ENCODE data around the gene TMX3.
A peak's percentile ranks its signal among the peaks of the same experiment; 100 is the strongest.

TMX3 gene, protein sequence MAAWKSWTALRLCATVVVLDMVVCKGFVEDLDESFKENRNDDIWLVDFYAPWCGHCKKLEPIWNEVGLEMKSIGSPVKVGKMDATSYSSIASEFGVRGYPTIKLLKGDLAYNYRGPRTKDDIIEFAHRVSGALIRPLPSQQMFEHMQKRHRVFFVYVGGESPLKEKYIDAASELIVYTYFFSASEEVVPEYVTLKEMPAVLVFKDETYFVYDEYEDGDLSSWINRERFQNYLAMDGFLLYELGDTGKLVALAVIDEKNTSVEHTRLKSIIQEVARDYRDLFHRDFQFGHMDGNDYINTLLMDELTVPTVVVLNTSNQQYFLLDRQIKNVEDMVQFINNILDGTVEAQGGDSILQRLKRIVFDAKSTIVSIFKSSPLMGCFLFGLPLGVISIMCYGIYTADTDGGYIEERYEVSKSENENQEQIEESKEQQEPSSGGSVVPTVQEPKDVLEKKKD

DNA sequence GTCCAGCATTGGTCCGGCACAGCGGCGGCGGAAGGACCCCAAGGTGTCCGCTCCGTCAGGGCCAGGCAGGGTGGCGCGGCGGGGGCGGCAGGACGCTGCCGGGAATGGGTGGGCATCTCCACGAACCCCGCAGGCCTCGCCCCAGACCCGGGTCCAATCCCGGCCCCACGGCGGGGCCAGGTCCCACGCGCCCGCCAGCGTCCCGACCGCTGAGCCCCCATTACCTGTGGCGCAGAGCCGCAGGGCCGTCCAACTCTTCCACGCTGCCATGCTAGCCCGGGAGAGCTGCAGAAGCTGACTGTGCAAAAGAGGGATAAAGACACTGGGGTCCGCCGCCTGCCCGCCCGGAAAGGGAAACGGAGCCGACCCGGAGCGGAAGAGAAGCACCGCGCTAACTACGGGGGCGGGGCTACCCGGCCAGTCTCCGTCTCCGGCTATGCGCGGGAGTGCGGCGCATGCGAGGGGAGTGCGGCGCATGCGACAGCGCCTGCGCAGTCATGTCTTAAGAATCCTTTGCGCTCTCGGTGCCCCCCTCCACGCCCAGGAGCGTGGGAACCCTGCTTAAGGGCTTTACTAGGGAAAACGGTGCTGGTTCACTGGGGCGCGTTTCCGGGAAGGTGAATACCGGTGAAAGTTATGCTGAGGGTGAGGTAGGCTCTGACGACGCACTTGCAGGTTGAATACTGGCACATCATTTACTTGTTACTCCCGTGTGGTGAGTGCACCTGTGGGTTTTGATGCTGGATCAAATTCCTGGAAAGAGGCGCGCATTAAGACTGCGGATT, at the start of gene TMX3:
TMX3 (minus strand) TSS at position 397 of the 785 bp plus-strand sequence; CDS start at position 270, 127 bp downstream.
- H3K9me3 Mint-ChIP-seq, result no peaks in the 10 kb centered on the region
- peak within 1 kb of the TSS; percentile 93 for H3K4me3 Mint-ChIP-seq
- H3K27me3 Mint-ChIP-seq (ENCODE audit: low read depth), result no peaks in the 10 kb centered on the region
- H3K4me1 Mint-ChIP-seq (ENCODE audit: low read depth), result peaks cover 33% of the 10 kb centered on the region
- peak within 1 kb of the TSS; percentile 92 for H3K27ac Mint-ChIP-seq
- H3K36me3 Mint-ChIP-seq (ENCODE audit: low read depth), result peaks cover 11% of the 10 kb centered on the region

DNA sequence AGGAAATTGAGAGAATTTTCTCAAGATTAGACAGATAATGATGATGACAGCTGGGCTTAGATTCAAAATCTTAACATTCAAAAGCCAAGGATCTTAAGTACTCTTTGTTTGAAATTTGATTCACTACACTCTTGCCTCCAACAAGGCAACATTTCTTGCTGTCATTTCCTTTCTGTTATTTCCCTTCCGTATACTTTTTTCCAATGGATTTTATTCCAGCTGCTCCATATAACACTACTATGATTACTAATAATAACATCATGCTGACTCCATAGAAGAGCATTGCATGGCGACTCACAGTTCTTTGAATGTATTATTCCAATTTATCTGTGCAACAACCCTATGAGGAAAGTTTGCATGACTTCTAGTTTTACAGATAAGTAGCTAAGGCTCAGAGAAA, 49.1 kb upstream of the TMX3 start:
- no peak overlapping the region for H3K27ac Mint-ChIP-seq
- H3K9me3 Mint-ChIP-seq, result no peaks in the 10 kb centered on the region
- H3K4me1 Mint-ChIP-seq (ENCODE audit: low read depth), result no peaks in the 10 kb centered on the region
- no peaks in the 10 kb centered on the region for H3K27me3 Mint-ChIP-seq (ENCODE audit: low read depth)
- no peaks in the 10 kb centered on the region for H3K36me3 Mint-ChIP-seq (ENCODE audit: low read depth)
- H3K4me3 Mint-ChIP-seq, result no peak overlapping the region

DNA sequence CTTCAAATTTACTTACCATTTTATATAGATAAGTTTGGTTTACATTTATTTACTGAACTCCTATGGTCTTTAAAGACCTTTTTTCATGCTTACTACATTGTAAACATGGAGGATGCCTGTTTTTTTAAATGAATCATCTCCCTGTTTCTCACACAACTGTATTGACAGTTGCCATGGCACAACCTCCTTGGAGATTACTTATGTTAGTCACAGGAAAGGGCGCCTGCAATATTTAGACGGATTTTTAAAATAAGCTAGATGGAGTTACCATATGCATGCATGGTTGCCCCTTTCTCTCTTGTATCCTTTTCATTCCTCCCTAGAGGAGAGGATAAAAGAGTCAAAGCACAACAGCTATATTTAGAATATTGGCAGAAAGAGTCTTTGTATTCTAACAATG, 48.2 kb upstream of the TMX3 start:
- H3K9me3 Mint-ChIP-seq, result no peaks in the 10 kb centered on the region
- no peaks in the 10 kb centered on the region for H3K27me3 Mint-ChIP-seq (ENCODE audit: low read depth)
- H3K27ac Mint-ChIP-seq, result no peak overlapping the region
- H3K4me3 Mint-ChIP-seq, result no peak overlapping the region
- H3K36me3 Mint-ChIP-seq (ENCODE audit: low read depth), result no peaks in the 10 kb centered on the region
- no peaks in the 10 kb centered on the region for H3K4me1 Mint-ChIP-seq (ENCODE audit: low read depth)

DNA sequence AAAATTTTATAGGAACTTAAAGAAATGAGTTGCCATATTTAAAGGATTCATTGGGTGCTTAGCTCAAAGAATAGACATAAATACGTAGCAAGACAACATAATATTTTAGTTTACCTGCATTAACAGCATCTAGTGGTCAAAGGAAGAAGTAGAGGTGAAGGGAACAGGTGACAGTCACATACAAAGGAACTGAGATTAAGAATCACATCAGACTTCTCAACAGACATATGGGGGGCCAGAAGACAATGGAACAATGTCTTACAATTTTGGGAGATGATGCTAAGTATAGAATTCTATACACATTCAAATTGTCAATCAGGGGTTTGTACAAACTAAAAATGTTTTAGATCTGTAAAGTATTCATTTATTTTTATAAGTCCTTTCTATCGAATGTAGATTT, 44.4 kb upstream of the TMX3 start:
- H3K27me3 Mint-ChIP-seq (ENCODE audit: low read depth), result no peaks in the 10 kb centered on the region
- no peak overlapping the region for H3K27ac Mint-ChIP-seq
- no peak overlapping the region for H3K4me3 Mint-ChIP-seq
- H3K36me3 Mint-ChIP-seq (ENCODE audit: low read depth), result no peaks in the 10 kb centered on the region
- no peaks in the 10 kb centered on the region for H3K4me1 Mint-ChIP-seq (ENCODE audit: low read depth)
- no peaks in the 10 kb centered on the region for H3K9me3 Mint-ChIP-seq

DNA sequence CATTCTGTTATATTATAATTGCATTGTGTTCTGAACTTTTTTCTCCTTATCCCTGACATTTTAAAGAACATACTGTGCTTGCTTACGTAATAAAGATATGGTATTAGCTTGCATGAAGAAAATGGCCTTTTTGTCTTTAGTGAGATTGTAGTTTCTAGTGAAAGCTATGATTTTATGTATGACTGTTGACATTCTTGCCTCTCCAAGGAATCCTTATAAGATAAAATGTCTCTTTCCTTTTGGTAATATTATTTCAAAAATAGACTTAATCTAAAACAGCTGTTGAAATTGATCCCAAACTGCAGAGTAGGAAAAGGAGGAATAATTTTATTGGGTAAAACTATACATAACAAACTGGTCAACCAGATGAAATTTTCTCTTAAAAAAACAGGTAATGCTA, 42.2 kb upstream of the TMX3 start:
- Mint-ChIP-seq H3K9me3 (no peaks in the 10 kb centered on the region), H3K27me3 (ENCODE audit: low read depth) (no peaks in the 10 kb centered on the region), H3K4me3 (no peak overlapping the region), H3K36me3 (ENCODE audit: low read depth) (no peaks in the 10 kb centered on the region), H3K27ac (no peak overlapping the region), H3K4me1 (ENCODE audit: low read depth) (no peaks in the 10 kb centered on the region)

DNA sequence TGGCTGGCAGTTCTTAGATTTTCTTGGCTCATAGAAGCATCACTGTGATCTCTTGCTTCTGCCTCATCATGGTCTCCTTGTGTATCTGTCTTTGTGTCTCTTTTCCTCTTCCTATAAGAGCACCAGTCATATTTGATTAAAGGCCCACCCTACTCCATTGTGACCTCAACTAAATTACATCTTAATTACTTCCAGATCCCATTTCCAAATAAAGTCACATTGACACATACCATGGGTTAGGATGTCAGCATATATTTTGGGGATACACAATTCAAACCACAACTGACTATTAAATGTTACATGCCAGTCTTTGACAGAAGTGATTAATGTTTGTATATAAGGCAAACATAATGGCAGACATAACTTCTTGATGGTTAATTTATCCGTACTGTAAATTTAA, 27.3 kb upstream of the TMX3 start:
- Mint-ChIP-seq H3K4me1 (ENCODE audit: low read depth) (no peaks in the 10 kb centered on the region), H3K4me3 (no peak overlapping the region), H3K27ac (no peak overlapping the region), H3K36me3 (ENCODE audit: low read depth) (no peaks in the 10 kb centered on the region), H3K9me3 (no peaks in the 10 kb centered on the region), H3K27me3 (ENCODE audit: low read depth) (no peaks in the 10 kb centered on the region)

DNA sequence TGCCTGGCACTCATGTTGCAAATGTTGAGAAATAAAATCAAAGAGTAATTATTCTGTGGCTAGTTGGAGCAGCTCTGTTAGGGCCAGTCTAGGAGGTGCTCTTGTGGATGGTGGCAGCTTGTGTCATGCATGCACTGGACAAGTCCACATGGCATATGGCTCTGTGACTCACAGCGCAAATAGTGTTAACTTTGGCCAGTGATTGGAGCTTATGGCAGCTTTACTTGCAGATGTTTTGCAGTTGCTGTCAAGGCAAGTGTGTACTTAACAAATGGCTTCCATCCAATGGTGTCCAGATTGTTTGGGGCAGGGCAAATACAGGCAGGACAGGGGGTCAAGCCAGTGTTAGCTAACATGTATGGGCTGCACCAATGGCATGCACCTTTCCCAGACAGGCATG, 26.1 kb upstream of the TMX3 start:
- Mint-ChIP-seq H3K4me1 (ENCODE audit: low read depth) (no peaks in the 10 kb centered on the region), H3K27me3 (ENCODE audit: low read depth) (no peaks in the 10 kb centered on the region), H3K9me3 (no peaks in the 10 kb centered on the region), H3K27ac (no peak overlapping the region), H3K4me3 (no peak overlapping the region), H3K36me3 (ENCODE audit: low read depth) (no peaks in the 10 kb centered on the region)

DNA sequence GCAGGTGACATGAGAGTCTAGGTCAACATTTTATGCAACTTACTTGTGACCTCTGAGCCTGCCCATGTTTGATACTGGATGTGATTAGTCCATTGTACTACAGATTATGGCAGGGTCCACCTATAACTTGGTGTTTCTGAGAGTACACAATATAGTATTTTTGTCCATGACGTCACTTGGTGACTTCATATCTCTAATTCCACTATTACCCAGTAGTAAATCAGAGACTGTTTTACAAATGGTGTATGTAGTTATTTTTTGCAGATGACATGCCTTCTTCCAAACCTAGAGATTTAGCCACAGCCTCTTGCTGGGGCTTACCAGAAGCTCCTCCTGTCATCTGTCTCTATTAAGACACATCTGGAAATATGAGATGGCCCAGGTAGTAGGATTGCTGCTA, 24.6 kb upstream of the TMX3 start:
- Mint-ChIP-seq H3K9me3 (no peaks in the 10 kb centered on the region), H3K27ac (no peak overlapping the region), H3K4me3 (no peak overlapping the region)

DNA sequence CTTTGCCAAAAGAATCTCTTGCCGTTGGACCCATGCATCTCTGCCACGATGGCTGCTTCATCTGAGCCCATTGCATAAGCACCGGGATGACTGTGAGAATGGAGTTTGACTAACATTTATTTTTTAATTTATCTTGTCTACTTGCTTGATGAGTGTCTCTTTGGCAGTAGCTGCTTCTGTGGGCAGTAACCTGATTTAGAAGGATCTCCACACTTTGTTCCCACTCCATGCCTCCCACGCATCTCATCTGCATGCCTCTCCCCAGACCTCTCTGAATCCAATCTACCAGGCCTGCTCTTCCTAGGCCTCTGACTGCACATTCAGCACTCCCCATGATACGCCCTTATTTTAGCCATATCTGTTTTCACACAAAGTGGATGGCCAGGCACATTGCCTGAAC, 23.7 kb upstream of the TMX3 start:
- Mint-ChIP-seq H3K9me3 (no peaks in the 10 kb centered on the region), H3K36me3 (ENCODE audit: low read depth) (no peaks in the 10 kb centered on the region), H3K27me3 (ENCODE audit: low read depth) (no peaks in the 10 kb centered on the region), H3K27ac (no peak overlapping the region), H3K4me3 (no peak overlapping the region), H3K4me1 (ENCODE audit: low read depth) (peaks cover 2% of the 10 kb centered on the region)

More for the DNA sequence above, 24.6 kb upstream of the TMX3 start:
- Mint-ChIP-seq H3K27me3 (ENCODE audit: low read depth) (no peaks in the 10 kb centered on the region), H3K4me1 (ENCODE audit: low read depth) (peaks cover 2% of the 10 kb centered on the region), H3K36me3 (ENCODE audit: low read depth) (no peaks in the 10 kb centered on the region)

DNA sequence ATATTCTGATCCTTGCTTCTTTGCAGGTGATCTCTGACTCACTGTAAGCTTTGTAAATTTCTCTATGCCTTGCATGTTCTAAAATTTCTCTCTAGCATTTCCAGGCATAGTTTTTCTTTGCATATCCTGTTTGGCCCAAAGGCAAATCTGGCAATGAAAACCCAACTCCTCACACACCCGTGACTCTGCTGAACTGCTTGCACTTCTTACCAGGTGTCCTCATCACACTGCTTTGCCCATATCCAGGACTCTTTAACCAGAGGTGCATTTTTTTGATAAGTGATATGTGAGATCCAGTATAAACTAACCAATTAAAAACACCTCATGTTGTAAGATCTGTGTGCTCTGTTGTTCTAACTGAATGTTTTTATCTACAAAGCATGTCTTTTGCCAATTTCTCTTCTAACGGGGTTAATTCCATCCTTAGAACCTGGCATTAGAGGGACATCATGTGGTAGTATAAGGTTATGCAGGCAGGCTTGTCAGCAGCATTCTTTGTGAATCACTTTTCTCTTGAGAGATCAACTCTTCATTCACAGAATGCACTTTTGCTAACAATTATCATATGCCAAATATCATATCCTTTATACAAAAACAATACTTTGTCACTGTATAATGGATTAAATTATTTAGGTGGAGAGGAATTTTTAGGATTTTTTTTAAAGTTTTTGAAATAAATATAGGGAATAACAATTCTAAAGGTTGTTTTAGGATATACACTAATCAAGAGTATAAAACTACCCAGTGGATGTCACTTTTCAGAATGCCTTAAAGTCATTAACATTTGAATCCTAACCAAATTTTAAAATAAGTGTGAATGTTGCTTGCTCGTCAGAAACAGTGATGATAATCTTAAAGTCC, 20.8 kb upstream of the TMX3 start:
- H3K4me1 Mint-ChIP-seq (ENCODE audit: low read depth), result peaks cover 2% of the 10 kb centered on the region
- H3K4me3 Mint-ChIP-seq, result no peak overlapping the region
- H3K36me3 Mint-ChIP-seq (ENCODE audit: low read depth), result no peaks in the 10 kb centered on the region
- H3K9me3 Mint-ChIP-seq, result no peaks in the 10 kb centered on the region
- H3K27me3 Mint-ChIP-seq (ENCODE audit: low read depth), result no peaks in the 10 kb centered on the region
- no peak overlapping the region for H3K27ac Mint-ChIP-seq

DNA sequence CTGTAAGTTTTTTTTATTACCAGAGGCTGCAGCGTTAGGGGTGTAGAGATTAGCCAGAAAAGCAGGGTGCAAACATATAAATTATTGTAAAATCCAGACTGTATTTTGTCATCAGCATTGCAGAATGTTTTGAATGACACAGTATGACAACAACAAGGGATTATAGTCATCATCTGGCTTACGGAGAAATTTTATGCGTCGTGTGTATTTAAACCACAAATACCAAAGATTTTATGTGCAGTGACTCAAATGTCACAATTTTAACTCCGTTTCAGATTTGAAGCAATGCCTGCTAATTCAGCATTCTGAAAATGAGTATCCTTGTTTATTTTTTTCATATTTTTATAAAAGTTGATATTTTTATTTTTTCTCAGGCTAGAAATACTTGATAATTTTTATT, 19.4 kb upstream of the TMX3 start:
- no peak overlapping the region for H3K4me3 Mint-ChIP-seq
- H3K4me1 Mint-ChIP-seq (ENCODE audit: low read depth), result peaks cover 2% of the 10 kb centered on the region
- H3K36me3 Mint-ChIP-seq (ENCODE audit: low read depth), result no peaks in the 10 kb centered on the region
- no peak overlapping the region for H3K27ac Mint-ChIP-seq
- no peaks in the 10 kb centered on the region for H3K27me3 Mint-ChIP-seq (ENCODE audit: low read depth)
- H3K9me3 Mint-ChIP-seq, result no peaks in the 10 kb centered on the region

DNA sequence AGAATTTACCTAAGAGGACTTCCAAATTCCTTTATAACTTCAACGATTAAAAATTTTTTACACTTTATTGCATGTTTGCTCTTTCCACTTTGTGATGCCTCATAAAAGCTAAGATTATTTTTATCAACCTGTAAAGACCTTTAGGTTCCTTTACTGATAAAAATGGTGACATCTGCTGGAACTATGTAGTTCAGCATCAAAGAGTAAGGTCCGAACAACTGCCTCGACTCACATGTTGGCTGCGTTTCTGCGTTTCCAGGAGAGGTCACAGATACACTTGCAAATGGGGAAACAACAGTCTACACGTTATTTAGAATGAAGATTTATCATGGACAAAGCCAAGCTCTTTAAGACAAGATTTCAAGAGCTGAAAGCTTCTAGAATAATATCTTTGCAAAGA, 18.8 kb upstream of the TMX3 start:
- no peaks in the 10 kb centered on the region for H3K27me3 Mint-ChIP-seq (ENCODE audit: low read depth)
- H3K36me3 Mint-ChIP-seq (ENCODE audit: low read depth), result no peaks in the 10 kb centered on the region
- peaks cover 2% of the 10 kb centered on the region for H3K4me1 Mint-ChIP-seq (ENCODE audit: low read depth)
- no peak overlapping the region for H3K4me3 Mint-ChIP-seq
- H3K9me3 Mint-ChIP-seq, result no peaks in the 10 kb centered on the region
- H3K27ac Mint-ChIP-seq, result no peak overlapping the region

DNA sequence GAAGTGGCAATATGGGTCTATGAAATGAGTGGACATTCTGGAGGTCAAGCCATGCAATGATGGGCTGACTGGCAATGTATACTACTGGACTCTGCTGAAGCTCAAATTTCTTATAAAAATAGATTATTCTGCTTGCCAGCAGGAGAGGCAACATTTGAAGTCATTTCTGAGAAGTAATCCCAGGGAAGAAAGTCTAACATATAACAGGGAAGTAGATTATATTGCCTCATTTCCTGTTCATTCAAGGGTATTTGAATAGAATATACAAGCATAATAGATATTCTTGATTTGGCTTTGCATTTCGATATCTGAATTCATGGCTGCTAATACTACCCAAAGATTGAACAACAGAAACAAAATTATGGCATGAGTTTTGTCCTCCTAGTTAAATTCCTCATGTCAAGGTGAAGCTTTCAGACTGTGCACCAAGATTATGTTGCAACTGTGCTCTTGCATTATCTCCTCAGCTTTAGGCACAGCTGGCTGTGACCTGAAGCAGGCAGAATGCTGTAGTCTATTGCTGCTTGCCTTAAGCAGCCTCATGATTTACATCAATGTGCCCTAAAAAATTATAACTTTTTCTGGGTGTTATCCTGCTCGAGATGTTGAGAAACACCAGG, 13.3 kb upstream of the TMX3 start:
- H3K4me3 Mint-ChIP-seq, result no peak overlapping the region
- peaks cover 2% of the 10 kb centered on the region for H3K36me3 Mint-ChIP-seq (ENCODE audit: low read depth)
- H3K27me3 Mint-ChIP-seq (ENCODE audit: low read depth), result no peaks in the 10 kb centered on the region
- H3K27ac Mint-ChIP-seq, result no peak overlapping the region
- H3K9me3 Mint-ChIP-seq, result no peaks in the 10 kb centered on the region
- no peaks in the 10 kb centered on the region for H3K4me1 Mint-ChIP-seq (ENCODE audit: low read depth)

DNA sequence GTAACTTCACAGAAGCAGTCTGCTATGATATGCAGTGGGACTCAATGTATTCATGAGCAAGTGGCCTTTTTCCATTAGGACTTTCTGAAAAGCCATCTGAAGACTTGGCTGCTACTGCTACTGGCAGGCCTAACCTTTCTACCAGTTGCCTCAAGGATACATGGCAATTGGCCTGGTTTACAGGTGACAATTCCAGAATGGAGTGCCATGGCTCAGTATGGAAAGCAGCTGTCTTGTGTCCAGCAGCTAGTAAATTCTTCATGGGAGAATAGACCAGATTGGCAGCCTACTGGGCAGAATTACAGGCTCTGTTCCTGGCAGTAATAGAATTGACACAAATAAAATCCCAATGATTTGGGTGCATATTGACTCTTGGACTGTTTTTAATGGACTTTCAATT, 12.6 kb upstream of the TMX3 start:
- H3K27ac Mint-ChIP-seq, result no peak overlapping the region
- peaks cover under 1% of the 10 kb centered on the region for H3K4me1 Mint-ChIP-seq (ENCODE audit: low read depth)
- H3K27me3 Mint-ChIP-seq (ENCODE audit: low read depth), result no peaks in the 10 kb centered on the region
- no peak overlapping the region for H3K4me3 Mint-ChIP-seq
- no peaks in the 10 kb centered on the region for H3K9me3 Mint-ChIP-seq
- H3K36me3 Mint-ChIP-seq (ENCODE audit: low read depth), result peaks cover 2% of the 10 kb centered on the region
